GM12801 (cell line): Measurements from ENCODE around the gene WFIKKN1.

Experiments used
- CTCF ChIP-seq: IDR thresholded peaks from one replicate; pipeline ENCODE4 v1.5.1; 2011; ENCODE audit warnings: control low read depth; ENCODE audit not compliant: insufficient read length; ENCODE audit errors: extremely low read depth

The WFIKKN1 gene

GRCh38 chr16:632486-633335 lies 1.9 kb downstream of the WFIKKN1 start:
- TF ChIP-seq CTCF = no peak

- no peak for TF ChIP-seq CTCF
These were observed 2.7 kb downstream of the WFIKKN1 start for GRCh38 chr16:633336-634050.

- no peak for TF ChIP-seq CTCF
These were observed 3.4 kb downstream of the WFIKKN1 start for GRCh38 chr16:634051-634670.

GRCh38 chr16:634996-635395 lies 4.2 kb downstream of the WFIKKN1 start:
- TF ChIP-seq CTCF = no peak

- no peak for TF ChIP-seq CTCF
These were observed 4.9 kb downstream of the WFIKKN1 start for GRCh38 chr16:635573-636205.

GRCh38 chr16:636206-637080 lies 5.7 kb downstream of the WFIKKN1 start, which contains the start of gene METTL26:
TSS of gene METTL26 (minus strand) at chr16:636305. CDS start at chr16:636290, 15 bp downstream.
- no peak for TF ChIP-seq CTCF
